Right lobe of liver (tissue), 6 donors: ENCODE measurements around the gene ARHGAP44. TPM values are rescaled to one million over a fixed set of nuclear protein-coding genes. Genes with fewer than 3 reads are reported as not detected.
A peak's percentile ranks its signal among the peaks of the same experiment; 100 is the strongest.

Experiments used
- ATAC-seq, 4 donors: fragments of 200-7000 bp; cut with Tn5 transposase; one replicate each; pipeline ENCODE4 v1.9.1; 2020; ENCODE audit warnings: mild to moderate bottlenecking in 4 of 4, moderate library complexity in 4 of 4
- DNase-seq, 3 donors: peaks; one replicate each; pipeline ENCODE4 v3.0.0-alpha.2; 2020
- H3K27ac ChIP-seq, 3 donors: fragments of 200-600 bp; one replicate each; pipeline ENCODE4 v1.8.0; 2022
- H3K27me3 ChIP-seq, 2 donors: fragments of 200-600 bp; one replicate each; pipeline ENCODE4 v1.8.0; 2022
- H3K36me3 ChIP-seq, 4 donors: fragments of 200-600 bp; sonication (generic) in 1 of 4; one replicate each; pipeline versions ENCODE4 v1.5.1 to v1.8.0; 2017 to 2022; ENCODE audit warnings: control low read depth in 1 of 4
- H3K4me1 ChIP-seq, 4 donors: fragments of 200-600 bp; sonication (generic) in 1 of 4; one replicate each; pipeline versions ENCODE4 v1.5.1 to v1.8.0; 2017 to 2022; ENCODE audit warnings: control low read depth in 1 of 4
- H3K4me3 ChIP-seq, 3 donors: fragments of 200-600 bp; one replicate each; pipeline ENCODE4 v1.8.0; 2022
- H3K9me3 ChIP-seq, 4 donors: fragments of 200-600 bp; sonication (generic) in 1 of 4; one replicate each; pipeline versions ENCODE4 v1.5.1 to v1.8.0; 2017 to 2022; ENCODE audit warnings: control low read depth in 1 of 4
- POLR2A ChIP-seq: fragments of 450-650 bp; IDR thresholded peaks from one replicate; pipeline ENCODE4 v1.6.1; 2017; ENCODE audit warnings: antibody characterized with exemption, mild to moderate bottlenecking
- WGBS: methylation state at CpG from one replicate; pipeline ENCODE4 v1.1.6; 2018; ENCODE audit warnings: low coverage, low lambda C conversion rate; ENCODE audit not compliant: insufficient coverage; ENCODE audit errors: missing lambda C conversion rate; 5-methylcytosine and 5-hydroxymethylcytosine counted together
- intact Hi-C, 2 donors: fragments of 100-400 bp; cut with DNase I; formaldehyde crosslinking; loops; one replicate each; pipeline versions ENCODE4 v1.11.2 to v1.14.1; 2022
- total RNA-seq, 6 experiments: library from RNA; depleted of rRNA in 2 of 6; stranded (reverse); fragments of >200 nt in 2 of 6; fragmentation: NEBNext Ultra II Directional in 3 of 6; extraction: Animal tissue kit (Norgen Biotek cat#: 25700) in 3 of 6; gene quantifications; one replicate each; pipeline versions ENCODE4 v1.1.0 to v1.2.4, GENCODE V29; 2016 to 2023
- TF ChIP-seq, protein P1 (sequence below), 4 donors: fragments of 200-600 bp in 3 of 4; fragments of 450-650 bp in 1 of 4; IDR thresholded peaks; one replicate each; pipeline versions ENCODE4 v1.5.1 to v1.8.0; 2016 to 2022; ENCODE audit warnings: antibody characterized with exemption in 4 of 4, mild to moderate bottlenecking in 2 of 4
- donor health status: DM: no; HTN: yes; CAD: no.
- donor health status: DM: no; HTN: no; CAD: no.
- donor health status: DM: no; HTN: no; CAD: no.
- donor health status: DM: no; HTN: yes; CAD: no.
- donor health status: DM: no; HTN: yes; CAD: no.

The ARHGAP44 gene
- total RNA-seq, 6 experiments from 2014 or later = 0.49 to 1.1 (median 0.63) TPM

DNA sequence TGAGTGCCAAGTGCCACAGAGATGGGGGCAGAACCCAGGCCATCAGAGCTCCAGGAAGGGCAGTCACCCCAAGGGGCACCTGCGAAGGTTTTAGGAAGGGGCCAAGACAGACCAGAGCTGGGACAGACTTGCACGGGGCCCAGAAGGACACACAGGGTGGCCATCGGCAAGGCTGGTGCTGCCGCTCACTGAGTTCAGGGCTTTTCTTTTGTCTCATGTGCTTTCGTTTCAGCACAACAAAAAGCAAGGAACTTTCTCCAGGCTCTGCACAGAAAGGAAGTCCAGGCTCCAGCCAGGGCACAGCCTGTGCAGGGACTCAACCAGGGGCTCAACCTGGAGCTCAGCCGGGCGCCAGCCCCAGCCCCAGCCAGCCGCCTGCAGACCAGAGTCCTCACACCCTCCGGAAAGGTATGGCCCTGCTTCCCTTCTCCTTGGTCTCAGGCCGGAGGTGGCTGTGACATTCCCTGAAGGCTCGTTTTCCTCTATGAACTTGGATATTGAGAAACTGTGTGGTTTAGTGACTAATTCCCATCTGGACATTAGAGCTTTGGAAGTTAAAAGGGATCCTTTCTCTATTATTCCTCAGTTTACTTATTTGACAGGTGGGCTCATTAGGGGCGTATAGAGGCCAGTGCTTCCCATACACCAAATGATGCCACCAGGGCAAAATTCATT is 190.7 kb downstream of the ARHGAP44 start:
- H3K27ac ChIP-seq = no peak overlapping the region
- no peaks in the 10 kb centered on the region for H3K9me3 ChIP-seq
- no peak overlapping the region for H3K4me3 ChIP-seq
- no peaks in the 10 kb centered on the region for H3K36me3 ChIP-seq
- no peak for ATAC-seq
- WGBS = 83% methylated on average over 3 of the region's 12 CpGs
- DNase-seq = no peak
- no peak for TF ChIP-seq POLR2A
- TF ChIP-seq, protein P1, sequence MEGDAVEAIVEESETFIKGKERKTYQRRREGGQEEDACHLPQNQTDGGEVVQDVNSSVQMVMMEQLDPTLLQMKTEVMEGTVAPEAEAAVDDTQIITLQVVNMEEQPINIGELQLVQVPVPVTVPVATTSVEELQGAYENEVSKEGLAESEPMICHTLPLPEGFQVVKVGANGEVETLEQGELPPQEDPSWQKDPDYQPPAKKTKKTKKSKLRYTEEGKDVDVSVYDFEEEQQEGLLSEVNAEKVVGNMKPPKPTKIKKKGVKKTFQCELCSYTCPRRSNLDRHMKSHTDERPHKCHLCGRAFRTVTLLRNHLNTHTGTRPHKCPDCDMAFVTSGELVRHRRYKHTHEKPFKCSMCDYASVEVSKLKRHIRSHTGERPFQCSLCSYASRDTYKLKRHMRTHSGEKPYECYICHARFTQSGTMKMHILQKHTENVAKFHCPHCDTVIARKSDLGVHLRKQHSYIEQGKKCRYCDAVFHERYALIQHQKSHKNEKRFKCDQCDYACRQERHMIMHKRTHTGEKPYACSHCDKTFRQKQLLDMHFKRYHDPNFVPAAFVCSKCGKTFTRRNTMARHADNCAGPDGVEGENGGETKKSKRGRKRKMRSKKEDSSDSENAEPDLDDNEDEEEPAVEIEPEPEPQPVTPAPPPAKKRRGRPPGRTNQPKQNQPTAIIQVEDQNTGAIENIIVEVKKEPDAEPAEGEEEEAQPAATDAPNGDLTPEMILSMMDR (IDR thresholded peaks at IDR 0.05) = no peak
- H3K27me3 ChIP-seq = no peaks in the 10 kb centered on the region
- intact Hi-C loops = no loop called here
- H3K4me1 ChIP-seq = peaks cover 0 to 11% (median 5%) of the 10 kb centered on the region in 4 donors

DNA sequence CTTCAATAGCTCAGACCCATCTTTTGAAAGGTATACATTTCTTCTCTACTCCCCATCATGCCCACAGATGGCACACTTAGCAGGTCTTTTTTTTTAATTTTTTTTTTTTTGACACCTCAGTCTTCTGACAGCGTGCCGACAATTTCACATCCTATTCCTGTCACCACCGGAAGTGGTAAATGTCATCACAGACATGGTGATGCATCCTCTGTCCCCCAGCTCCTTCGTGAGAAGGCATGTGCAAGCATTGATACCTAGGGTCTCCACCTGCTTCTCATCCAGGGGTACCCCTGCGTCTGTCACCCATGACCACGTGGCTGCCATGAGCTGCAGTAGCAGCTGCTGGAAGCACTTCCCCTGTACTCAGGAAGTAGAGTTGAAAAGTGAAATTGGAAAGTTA is 192.9 kb downstream of the ARHGAP44 start:
- intact Hi-C loops = no loop called here
- Histone ChIP-seq H3K4me1 (peaks cover 0 to 15% (median 7%) of the 10 kb centered on the region in 4 donors), H3K27ac (no peak overlapping the region), H3K9me3 (no peaks in the 10 kb centered on the region), H3K36me3 (no peaks in the 10 kb centered on the region), H3K27me3 (no peaks in the 10 kb centered on the region), H3K4me3 (no peak overlapping the region)
- 71% methylated on average over 3 of the region's 6 CpGs for WGBS
- DNase-seq (no peak), ATAC-seq (no peak)
- TF ChIP-seq POLR2A = no peak
- TF ChIP-seq, protein P1 (IDR thresholded peaks at IDR 0.05) = no peak

DNA sequence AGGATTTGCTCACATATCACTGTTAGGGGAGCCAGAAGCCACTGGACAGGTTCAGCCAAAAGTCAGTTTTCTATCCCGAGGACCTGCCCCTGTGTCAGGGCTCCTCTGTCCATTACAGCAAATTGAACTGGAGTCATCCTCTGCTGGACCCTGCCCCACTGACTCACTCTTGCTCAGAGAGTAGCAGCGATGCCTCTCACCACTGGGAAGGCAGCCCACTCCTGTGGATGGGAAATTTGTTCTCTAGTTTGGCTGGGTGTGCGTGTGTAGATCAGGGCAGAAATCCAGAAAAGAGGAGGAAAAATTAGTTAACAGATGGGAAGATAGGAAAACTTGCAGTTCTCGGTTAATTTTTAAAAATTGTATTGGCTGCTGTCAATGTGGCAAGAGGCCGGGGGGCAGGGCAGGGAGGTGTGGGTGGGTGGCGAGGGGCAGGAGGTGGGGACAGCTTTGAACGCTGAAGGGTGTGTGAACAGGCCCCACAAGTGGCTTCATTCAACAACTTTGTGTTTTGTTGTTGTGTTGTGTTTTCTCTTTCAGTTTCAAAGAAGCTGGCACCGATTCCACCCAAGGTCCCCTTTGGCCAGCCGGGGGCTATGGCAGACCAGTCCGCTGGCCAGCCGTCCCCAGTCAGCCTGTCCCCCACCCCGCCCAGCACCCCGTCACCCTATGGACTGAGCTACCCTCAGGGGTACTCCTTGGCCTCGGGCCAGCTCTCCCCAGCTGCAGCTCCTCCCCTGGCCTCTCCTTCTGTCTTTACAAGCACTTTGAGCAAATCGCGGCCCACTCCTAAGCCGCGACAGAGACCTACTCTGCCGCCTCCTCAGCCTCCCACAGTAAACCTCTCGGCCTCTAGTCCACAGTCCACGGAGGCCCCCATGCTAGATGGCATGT is 194.9 kb downstream of the ARHGAP44 start:
- Histone ChIP-seq H3K36me3 (no peaks in the 10 kb centered on the region), H3K27me3 (no peaks in the 10 kb centered on the region), H3K4me3 (peak overlapping the region in 2 of 3 donors; percentile 23 to 29), H3K4me1 (peaks cover 0 to 17% (median 7%) of the 10 kb centered on the region in 4 donors), H3K9me3 (no peaks in the 10 kb centered on the region), H3K27ac (peak overlapping the region; percentile 79 to 84 (median 83))
- 21% methylated on average over 18 of the region's 21 CpGs for WGBS
- TF ChIP-seq POLR2A = no peak
- TF ChIP-seq, protein P1 (IDR thresholded peaks at IDR 0.05) = no peak
- intact Hi-C loops = no loop called here
- peak; percentile 87 to 95 (median 90) for DNase-seq
- peak; percentile 89 to 96 (median 92) for ATAC-seq

DNA sequence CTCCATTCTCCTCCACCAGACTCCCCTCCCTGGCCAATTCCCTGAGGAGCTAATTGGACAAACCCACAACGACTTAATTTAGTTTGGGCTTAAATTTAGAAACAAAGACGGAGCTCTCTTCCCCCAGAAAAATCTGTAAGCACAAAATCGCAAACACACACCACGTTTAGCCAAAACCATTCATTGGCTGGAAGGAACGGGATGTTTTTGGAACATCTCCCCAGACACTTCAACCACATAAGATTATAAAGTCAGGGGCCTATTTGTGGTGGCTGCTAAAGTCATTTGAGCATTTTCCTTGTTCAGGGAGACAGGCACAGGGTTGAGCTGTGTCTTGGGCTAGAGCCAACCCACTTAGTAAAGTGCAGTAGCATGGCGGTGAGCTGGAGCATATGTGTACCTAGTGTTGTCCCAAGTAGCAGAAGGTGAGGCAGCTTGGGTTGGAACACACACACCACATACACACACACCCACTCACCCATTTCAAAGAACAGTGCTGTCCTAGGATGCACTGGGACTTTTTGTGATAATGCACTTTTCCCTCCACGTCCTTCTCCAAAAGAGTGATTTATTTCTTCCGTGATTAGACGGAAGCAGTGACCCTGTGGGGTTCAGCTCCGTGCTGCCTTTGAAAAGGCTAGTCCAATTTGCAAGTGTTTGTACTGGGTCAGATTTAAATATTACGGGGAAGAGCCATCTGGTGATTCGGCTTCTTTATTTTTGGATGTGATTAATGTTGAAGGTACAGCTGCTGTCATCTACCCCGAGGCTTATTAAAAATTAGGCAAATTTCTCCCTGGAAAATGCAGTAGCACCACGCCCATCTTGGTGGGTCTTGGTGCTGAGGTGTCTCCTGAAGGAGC is 196.4 kb downstream of the ARHGAP44 start:
- no peak for DNase-seq
- ATAC-seq = no peak
- Histone ChIP-seq H3K36me3 (no peaks in the 10 kb centered on the region), H3K27ac (peak overlapping the region in 1 of 3 donors; percentile 83), H3K27me3 (no peaks in the 10 kb centered on the region), H3K4me3 (no peak overlapping the region), H3K4me1 (peaks cover 0 to 28% (median 10%) of the 10 kb centered on the region in 4 donors), H3K9me3 (no peaks in the 10 kb centered on the region)
- TF ChIP-seq, protein P1 (IDR thresholded peaks at IDR 0.05) = no peak
- TF ChIP-seq POLR2A = no peak
- WGBS = 65% methylated on average over 13 of the region's 14 CpGs
- intact Hi-C loops = no loop called here
